DOHH2 (cell line): ENCODE results near the gene CRK.

Experiments
- H3F3A ChIP-seq: fragments of 200-600 bp; sonication (generic), shearing (Covaris generic); 2 replicates; pipeline ENCODE4 v1.6.0; 2016; ENCODE audit warnings: antibody characterized with exemption, mild to moderate bottlenecking; ENCODE audit not compliant: control insufficient read depth, insufficient read depth
- H3K27ac ChIP-seq: fragments of 200-600 bp; sonication (generic); 2 replicates; pipeline ENCODE4 v1.5.1; 2014; ENCODE audit warnings: low read depth, mild to moderate bottlenecking, low read length, moderate library complexity
- H3K27me3 ChIP-seq: fragments of 200-600 bp; sonication (generic); 2 replicates; pipeline ENCODE4 v1.6.1; 2014; ENCODE audit warnings: mild to moderate bottlenecking, low read length, mixed read lengths; ENCODE audit not compliant: control insufficient read depth
- H3K36me3 ChIP-seq: fragments of 200-600 bp; sonication (generic); 2 replicates; pipeline ENCODE4 v1.6.1; 2014; ENCODE audit warnings: mild to moderate bottlenecking, low read length, moderate library complexity, mixed read lengths; ENCODE audit not compliant: control insufficient read depth
- H3K4me1 ChIP-seq: fragments of 200-600 bp; sonication (generic); 2 replicates; pipeline ENCODE4 v1.6.1; 2014; ENCODE audit warnings: mild to moderate bottlenecking, low read length, mixed read lengths; ENCODE audit not compliant: control insufficient read depth
- H3K4me2 ChIP-seq: fragments of 200-600 bp; sonication (generic); 2 replicates; pipeline ENCODE4 v1.6.0; 2014; ENCODE audit warnings: mild to moderate bottlenecking, low read length, moderate library complexity
- H3K4me3 ChIP-seq: fragments of 200-600 bp; sonication (generic); 2 replicates; pipeline ENCODE4 v1.5.1; 2014; ENCODE audit warnings: mild to moderate bottlenecking, low read length, mixed read lengths
- H3K79me2 ChIP-seq: fragments of 200-600 bp; sonication (generic); 2 replicates; pipeline ENCODE4 v1.6.1; 2014; ENCODE audit warnings: mild to moderate bottlenecking, low read length, mixed read lengths; ENCODE audit not compliant: control insufficient read depth
- H3K9me2 ChIP-seq: fragments of 200-600 bp; sonication (generic); replicated peaks from 2 replicates; pipeline ENCODE4 v1.6.1; 2014; ENCODE audit warnings: mild to moderate bottlenecking, low read length, mixed read lengths; ENCODE audit not compliant: control insufficient read depth
- H3K9me3 ChIP-seq: fragments of 200-600 bp; sonication (generic); 2 replicates; pipeline ENCODE4 v1.6.1; 2014; ENCODE audit warnings: antibody characterized with exemption, low read length, mixed read lengths; ENCODE audit not compliant: control insufficient read depth, insufficient read depth
- H4K20me1 ChIP-seq: fragments of 200-600 bp; sonication (generic); 2 replicates; pipeline ENCODE4 v1.6.0; 2014; ENCODE audit warnings: low read depth, mild to moderate bottlenecking, antibody characterized with exemption, low read length, moderate library complexity; ENCODE audit not compliant: control insufficient read depth, insufficient read depth
- EZH2phosphoT487 ChIP-seq: fragments of 200-600 bp; sonication (generic); IDR thresholded peaks from 2 replicates; pipeline ENCODE4 v1.6.1; 2017; ENCODE audit warnings: borderline replicate concordance, mild to moderate bottlenecking, antibody characterized with exemption, low read length, moderate library complexity, mixed read lengths
- TF ChIP-seq, protein P1 (sequence below): fragments of 200-600 bp; sonication (generic); IDR thresholded peaks from one replicate; pipeline ENCODE4 v1.5.1; 2014; ENCODE audit warnings: antibody characterized with exemption, mild to moderate bottlenecking, low read depth, low read length; ENCODE audit not compliant: poor library complexity, severe bottlenecking

Gene CRK

DNA sequence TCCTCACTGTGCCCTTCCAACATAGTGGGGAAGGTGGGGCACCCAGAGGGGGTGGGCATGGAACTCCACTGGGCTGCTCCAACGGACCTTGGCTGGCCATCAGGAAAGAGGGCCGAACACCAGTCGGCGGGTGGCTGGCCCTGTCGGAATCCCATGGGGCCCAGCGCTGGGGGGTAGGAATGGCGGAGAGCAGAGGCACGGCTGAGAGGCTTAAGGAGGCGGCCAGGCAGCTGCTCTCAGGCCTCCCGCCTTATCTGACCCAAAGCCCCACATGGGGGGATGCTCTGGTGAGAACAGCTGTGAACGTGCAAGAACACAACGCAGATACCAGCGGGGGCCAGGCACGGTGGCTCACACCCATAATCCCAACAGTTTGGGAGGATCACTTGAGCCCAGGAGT, 40.8 kb upstream of the CRK start:
- Histone ChIP-seq H3K4me1 (peaks cover 15% of the 10 kb centered on the region), H3K4me2 (no peak overlapping the region), H3K4me3 (no peak overlapping the region), H3K9me3 (no peaks in the 10 kb centered on the region), H3K27me3 (peaks cover 10% of the 10 kb centered on the region), H3F3A (no peaks in the 10 kb centered on the region), H3K79me2 (no peaks in the 10 kb centered on the region), H3K9me2 (no peaks in the 10 kb centered on the region), H3K36me3 (no peaks in the 10 kb centered on the region), H3K27ac (no peak overlapping the region), H4K20me1 (no peaks in the 10 kb centered on the region)
- TF ChIP-seq, protein P1, sequence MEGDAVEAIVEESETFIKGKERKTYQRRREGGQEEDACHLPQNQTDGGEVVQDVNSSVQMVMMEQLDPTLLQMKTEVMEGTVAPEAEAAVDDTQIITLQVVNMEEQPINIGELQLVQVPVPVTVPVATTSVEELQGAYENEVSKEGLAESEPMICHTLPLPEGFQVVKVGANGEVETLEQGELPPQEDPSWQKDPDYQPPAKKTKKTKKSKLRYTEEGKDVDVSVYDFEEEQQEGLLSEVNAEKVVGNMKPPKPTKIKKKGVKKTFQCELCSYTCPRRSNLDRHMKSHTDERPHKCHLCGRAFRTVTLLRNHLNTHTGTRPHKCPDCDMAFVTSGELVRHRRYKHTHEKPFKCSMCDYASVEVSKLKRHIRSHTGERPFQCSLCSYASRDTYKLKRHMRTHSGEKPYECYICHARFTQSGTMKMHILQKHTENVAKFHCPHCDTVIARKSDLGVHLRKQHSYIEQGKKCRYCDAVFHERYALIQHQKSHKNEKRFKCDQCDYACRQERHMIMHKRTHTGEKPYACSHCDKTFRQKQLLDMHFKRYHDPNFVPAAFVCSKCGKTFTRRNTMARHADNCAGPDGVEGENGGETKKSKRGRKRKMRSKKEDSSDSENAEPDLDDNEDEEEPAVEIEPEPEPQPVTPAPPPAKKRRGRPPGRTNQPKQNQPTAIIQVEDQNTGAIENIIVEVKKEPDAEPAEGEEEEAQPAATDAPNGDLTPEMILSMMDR, result no peak
- no peak for TF ChIP-seq EZH2phosphoT487

DNA sequence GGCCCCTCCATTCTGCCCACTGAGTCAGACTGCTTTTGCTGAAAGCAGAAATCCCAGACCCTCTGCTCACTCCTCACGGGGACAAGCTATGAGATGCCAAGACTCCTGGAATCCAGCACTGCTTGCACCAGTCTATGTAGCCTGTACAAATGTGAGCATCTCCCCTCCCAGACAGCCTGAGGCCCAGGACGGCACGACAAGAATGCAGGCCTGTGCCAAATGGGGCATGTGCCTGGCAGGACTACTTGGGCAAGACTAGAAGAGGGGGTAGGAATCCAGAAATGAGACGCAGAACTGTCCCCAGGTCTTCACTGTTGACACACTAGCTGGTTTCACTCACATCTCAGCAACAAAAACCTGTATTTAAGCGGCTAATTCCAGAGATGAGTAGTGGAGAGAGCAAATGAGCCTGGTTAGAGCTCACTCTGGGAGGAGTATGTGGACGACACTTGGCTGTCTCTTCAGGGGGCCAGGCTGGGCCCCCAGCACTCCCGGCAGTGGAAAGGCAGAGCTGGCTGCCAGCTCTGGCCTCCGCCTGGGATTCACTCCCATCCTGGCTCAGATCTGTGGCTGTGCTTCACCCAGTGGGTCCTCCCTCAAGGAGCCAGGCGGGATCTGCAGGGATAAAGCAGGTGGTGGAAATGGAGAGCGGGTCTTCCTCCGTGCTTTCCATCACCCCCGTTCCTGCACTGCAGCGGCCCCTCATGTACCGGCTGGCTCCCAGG, 39.4 kb upstream of the CRK start:
- H3K79me2 ChIP-seq, result no peaks in the 10 kb centered on the region
- no peak overlapping the region for H3K4me2 ChIP-seq
- TF ChIP-seq EZH2phosphoT487, result no peak

DNA sequence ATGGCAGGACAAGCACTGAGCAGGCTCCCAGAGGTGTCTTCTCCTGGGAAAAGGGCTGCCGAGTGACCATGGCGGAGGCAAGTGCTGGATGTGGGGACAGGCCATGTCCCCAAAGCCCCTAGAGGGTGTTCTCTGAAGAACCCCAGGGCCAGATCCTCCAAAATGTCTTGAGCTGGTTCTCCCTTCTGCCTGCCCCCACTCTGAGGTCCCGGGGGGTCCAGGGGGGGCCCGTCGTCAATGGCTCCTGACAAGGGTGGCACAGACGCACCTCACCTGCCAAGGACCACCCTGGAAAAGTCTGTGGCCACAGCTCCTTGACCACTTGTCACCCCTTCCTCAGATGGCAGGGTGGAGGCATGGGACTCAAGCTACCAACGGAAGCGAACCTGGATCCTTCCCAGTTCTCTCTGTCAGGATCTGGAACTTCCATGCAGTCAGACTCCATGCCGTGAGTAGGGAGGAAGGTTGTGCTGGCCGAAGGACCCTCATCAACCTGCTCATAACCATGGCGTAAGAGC, 38.8 kb upstream of the CRK start:
- TF ChIP-seq, protein P1, result no peak
- no peak for TF ChIP-seq EZH2phosphoT487
- Histone ChIP-seq H3K4me2 (no peak overlapping the region), H3K79me2 (no peaks in the 10 kb centered on the region)

More for the DNA sequence above, 39.4 kb upstream of the CRK start:
- Histone ChIP-seq H3F3A (peaks cover 1% of the 10 kb centered on the region; the same call in 1 of the 2 replicates), H3K27ac (no peak overlapping the region), H3K36me3 (no peaks in the 10 kb centered on the region), H3K27me3 (peaks cover 12% of the 10 kb centered on the region), H4K20me1 (no peaks in the 10 kb centered on the region), H3K4me1 (peaks cover 23% of the 10 kb centered on the region), H3K9me2 (no peaks in the 10 kb centered on the region), H3K4me3 (no peak overlapping the region), H3K9me3 (no peaks in the 10 kb centered on the region)

DNA sequence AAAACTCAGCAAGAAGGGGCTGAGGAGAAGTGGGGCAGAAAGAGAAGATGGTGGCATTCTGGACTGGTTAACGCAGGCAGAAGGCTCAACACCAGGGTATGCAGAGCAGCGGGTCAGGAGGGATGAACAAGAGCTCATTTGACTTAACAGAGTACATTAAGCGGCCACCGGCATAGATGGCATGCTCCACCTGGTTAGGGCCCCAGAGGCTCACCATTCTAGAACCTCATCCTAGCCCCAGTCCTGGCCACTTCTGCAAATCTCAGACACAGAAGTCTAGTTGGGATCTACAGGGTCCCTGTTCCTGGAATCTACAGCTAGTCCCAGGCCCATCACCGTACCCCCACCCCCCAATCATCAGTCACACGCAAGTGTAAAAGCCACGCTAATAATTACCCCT, 38.2 kb upstream of the CRK start:
- Histone ChIP-seq H3F3A (peaks cover 3% of the 10 kb centered on the region; the same call in 1 of the 2 replicates), H3K27ac (no peak overlapping the region), H3K36me3 (no peaks in the 10 kb centered on the region), H3K79me2 (no peaks in the 10 kb centered on the region), H3K27me3 (peaks cover 12% of the 10 kb centered on the region), H3K4me3 (no peak overlapping the region), H4K20me1 (no peaks in the 10 kb centered on the region), H3K4me2 (no peak overlapping the region), H3K9me3 (no peaks in the 10 kb centered on the region), H3K9me2 (no peaks in the 10 kb centered on the region), H3K4me1 (peaks cover 31% of the 10 kb centered on the region)
- TF ChIP-seq EZH2phosphoT487, result no peak
- TF ChIP-seq, protein P1, result no peak

More for the DNA sequence above, 38.8 kb upstream of the CRK start:
- H3K4me3 ChIP-seq, result no peak overlapping the region
- H3K9me2 ChIP-seq, result no peaks in the 10 kb centered on the region
- peaks cover 29% of the 10 kb centered on the region for H3K4me1 ChIP-seq
- H3K36me3 ChIP-seq, result no peaks in the 10 kb centered on the region
- H3K9me3 ChIP-seq, result no peaks in the 10 kb centered on the region
- H4K20me1 ChIP-seq, result no peaks in the 10 kb centered on the region
- no peak overlapping the region for H3K27ac ChIP-seq
- H3K27me3 ChIP-seq, result peaks cover 12% of the 10 kb centered on the region
- peaks cover 3% of the 10 kb centered on the region; the same call in 1 of the 2 replicates for H3F3A ChIP-seq
